ENCODE measurements around the gene PPM1N. TPM values are rescaled to one million over a fixed set of nuclear protein-coding genes. Genes with fewer than 3 reads are reported as not detected.

Gene PPM1N
- total and polyA plus RNA-seq, 2 of the 13 experiments (the other 11 are each of a cell fraction or from before 2014, with no cell fraction given), result 0.31 to 1.8 TPM

DNA sequence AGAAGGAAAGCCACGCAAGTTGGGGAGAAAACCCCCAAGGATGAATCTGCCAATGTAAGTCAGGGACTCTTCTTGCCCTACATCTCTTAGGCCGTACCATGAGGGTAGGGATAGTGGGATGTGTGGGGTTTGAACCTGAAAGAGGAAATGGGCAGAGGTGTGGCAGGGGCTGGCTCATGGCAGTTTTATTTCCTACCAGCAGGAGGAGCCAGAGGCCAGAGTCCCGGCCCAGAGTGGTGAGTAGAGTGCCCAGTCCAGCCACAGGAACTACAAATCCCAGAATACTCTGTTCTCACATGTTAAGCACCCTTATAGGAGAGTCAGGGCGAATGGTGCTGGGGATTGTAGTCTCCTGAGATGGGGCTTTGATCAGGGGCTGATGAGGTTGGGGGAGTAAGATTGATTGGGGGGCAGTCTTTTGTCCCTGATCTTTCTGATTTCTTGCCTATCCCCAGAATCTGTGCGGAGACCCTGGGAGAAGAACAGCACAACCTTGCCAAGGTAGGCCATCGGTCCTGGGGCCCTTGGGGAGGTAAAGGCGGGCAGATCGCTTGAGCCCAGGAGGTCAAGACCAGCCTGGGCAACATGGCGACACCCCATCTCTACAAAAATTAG, 25.5 kb downstream of the PPM1N start (continued):
- TF ChIP-seq MXD3 (CRISPR knock-in tag; IDR thresholded peaks at IDR 0.05) (no peak), ZBTB3 (CRISPR knock-in tag; IDR thresholded peaks at IDR 0.05; ENCODE audit: borderline replicate concordance, low read depth) (no peak), REST (IDR thresholded peaks at IDR 0.05; ENCODE audit: borderline replicate concordance in 1 of 2, low read depth in 1 of 2, low read length in 2 of 2) (no peak), ZNF224 (CRISPR knock-in tag; IDR thresholded peaks at IDR 0.05) (no peak), HOXA3 (CRISPR knock-in tag; IDR thresholded peaks at IDR 0.05) (no peak; the same call in 1 of the 2 replicates), SUZ12 (IDR thresholded peaks at IDR 0.05; ENCODE audit: low read depth, low read length) (peak; percentile 78), ZNF772 (CRISPR knock-in tag; IDR thresholded peaks at IDR 0.05) (no peak), TRIM22 (IDR thresholded peaks at IDR 0.05) (no peak), DNMT1 (CRISPR knock-in tag; IDR thresholded peaks at IDR 0.05) (no peak), ZEB1 (IDR thresholded peaks at IDR 0.05; ENCODE audit: insufficient replicate concordance, low read depth) (no peak), ARNT2 (CRISPR knock-in tag; IDR thresholded peaks at IDR 0.05; ENCODE audit: low read depth) (no peak), ETV5 (CRISPR knock-in tag; IDR thresholded peaks at IDR 0.05; ENCODE audit: borderline replicate concordance) (0 out of 2 replicates have a peak, but pooled peaks have one; percentile 8), PCBP2 (optimal IDR thresholded peaks at IDR 0.05; ENCODE audit: low read depth, low read length, poor library complexity, severe bottlenecking) (no peak), GABPB1 (CRISPR knock-in tag; IDR thresholded peaks at IDR 0.05) (peak; percentile 30; the same call in 1 of the 2 replicates), SATB2 (CRISPR knock-in tag; IDR thresholded peaks at IDR 0.05) (no peak), HIC2 (CRISPR knock-in tag; IDR thresholded peaks at IDR 0.05; ENCODE audit: low read depth) (no peak), ZSCAN12 (CRISPR knock-in tag; IDR thresholded peaks at IDR 0.05) (no peak), MTF1 (CRISPR knock-in tag; IDR thresholded peaks at IDR 0.05) (0 out of 2 replicates have a peak, but pooled peaks have one; percentile 24), ZNF605 (CRISPR knock-in tag; IDR thresholded peaks at IDR 0.05) (no peak)
- TF ChIP-seq, protein P1, sequence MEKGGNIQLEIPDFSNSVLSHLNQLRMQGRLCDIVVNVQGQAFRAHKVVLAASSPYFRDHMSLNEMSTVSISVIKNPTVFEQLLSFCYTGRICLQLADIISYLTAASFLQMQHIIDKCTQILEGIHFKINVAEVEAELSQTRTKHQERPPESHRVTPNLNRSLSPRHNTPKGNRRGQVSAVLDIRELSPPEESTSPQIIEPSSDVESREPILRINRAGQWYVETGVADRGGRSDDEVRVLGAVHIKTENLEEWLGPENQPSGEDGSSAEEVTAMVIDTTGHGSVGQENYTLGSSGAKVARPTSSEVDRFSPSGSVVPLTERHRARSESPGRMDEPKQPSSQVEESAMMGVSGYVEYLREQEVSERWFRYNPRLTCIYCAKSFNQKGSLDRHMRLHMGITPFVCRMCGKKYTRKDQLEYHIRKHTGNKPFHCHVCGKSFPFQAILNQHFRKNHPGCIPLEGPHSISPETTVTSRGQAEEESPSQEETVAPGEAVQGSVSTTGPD (CRISPR knock-in tag; IDR thresholded peaks at IDR 0.05), result no peak
- TF ChIP-seq, protein P2, sequence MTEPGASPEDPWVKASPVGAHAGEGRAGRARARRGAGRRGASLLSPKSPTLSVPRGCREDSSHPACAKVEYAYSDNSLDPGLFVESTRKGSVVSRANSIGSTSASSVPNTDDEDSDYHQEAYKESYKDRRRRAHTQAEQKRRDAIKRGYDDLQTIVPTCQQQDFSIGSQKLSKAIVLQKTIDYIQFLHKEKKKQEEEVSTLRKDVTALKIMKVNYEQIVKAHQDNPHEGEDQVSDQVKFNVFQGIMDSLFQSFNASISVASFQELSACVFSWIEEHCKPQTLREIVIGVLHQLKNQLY (CRISPR knock-in tag; IDR thresholded peaks at IDR 0.05), result no peak
